Neuron (in vitro differentiated cells): ENCODE data around the gene ARL6.

Source experiments
- H2AFZ ChIP-seq: one replicate; pipeline ENCODE4 v1.6.1; 2013; ENCODE audit warnings: low read depth, mild to moderate bottlenecking, inconsistent platforms, low read length, moderate library complexity
- H3K27me3 ChIP-seq: one replicate; pipeline ENCODE4 v1.6.1; 2013; ENCODE audit warnings: low read length; ENCODE audit not compliant: insufficient read depth
- H3K36me3 ChIP-seq: one replicate; pipeline ENCODE4 v1.6.1; 2013; ENCODE audit warnings: low read length; ENCODE audit not compliant: insufficient read depth
- H3K4me1 ChIP-seq: one replicate; pipeline ENCODE4 v1.6.1; 2013; ENCODE audit warnings: low read length; ENCODE audit not compliant: insufficient read depth
- H3K4me3 ChIP-seq: 2 replicates; pipeline ENCODE4 v1.5.1; 2013; ENCODE audit warnings: mild to moderate bottlenecking, low read length, moderate library complexity
- H3K9me3 ChIP-seq: one replicate; pipeline ENCODE4 v1.6.1; 2013; ENCODE audit warnings: low read length

The ARL6 gene

GRCh38 chr3:97793420-97794019, 29.0 kb downstream of the ARL6 start:
- H3K4me3 ChIP-seq, result no peak overlapping the region
- H3K9me3 ChIP-seq, result no peaks in the 10 kb centered on the region
- no peaks in the 10 kb centered on the region for H3K4me1 ChIP-seq
- H3K36me3 ChIP-seq, result no peaks in the 10 kb centered on the region
- no peak overlapping the region for H2AFZ ChIP-seq
- no peaks in the 10 kb centered on the region for H3K27me3 ChIP-seq

GRCh38 chr3:97795951-97796350, 31.4 kb downstream of the ARL6 start:
- Histone ChIP-seq H3K9me3 (no peaks in the 10 kb centered on the region), H3K4me1 (no peaks in the 10 kb centered on the region), H2AFZ (no peak overlapping the region), H3K36me3 (no peaks in the 10 kb centered on the region), H3K27me3 (no peaks in the 10 kb centered on the region), H3K4me3 (no peak overlapping the region)

DNA sequence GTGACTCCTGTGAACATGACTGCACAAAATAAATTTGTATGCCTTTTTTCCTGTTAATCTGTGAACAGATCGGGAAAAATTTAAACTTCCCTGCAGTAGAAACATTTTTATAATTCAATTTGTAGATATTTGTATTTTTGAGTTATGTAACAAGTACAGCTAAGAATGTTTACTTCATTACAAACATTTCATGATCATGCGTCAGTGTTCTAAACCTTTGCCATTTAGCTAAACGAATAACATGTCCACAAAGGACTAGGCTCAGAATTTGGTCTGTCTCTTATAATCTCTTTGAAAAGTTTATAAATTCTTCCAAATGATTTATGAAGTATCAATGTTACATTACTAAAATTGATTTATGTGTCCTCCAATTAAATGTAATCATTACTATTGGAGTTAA, 39.9 kb downstream of the ARL6 start:
- Histone ChIP-seq H3K36me3 (no peaks in the 10 kb centered on the region), H3K9me3 (no peaks in the 10 kb centered on the region), H3K4me3 (no peak overlapping the region), H3K27me3 (no peaks in the 10 kb centered on the region), H2AFZ (no peak overlapping the region), H3K4me1 (no peaks in the 10 kb centered on the region)

- H3K4me1 ChIP-seq, result no peaks in the 10 kb centered on the region
- no peak overlapping the region for H2AFZ ChIP-seq
- H3K27me3 ChIP-seq, result no peaks in the 10 kb centered on the region
- no peaks in the 10 kb centered on the region for H3K36me3 ChIP-seq
- no peaks in the 10 kb centered on the region for H3K9me3 ChIP-seq
- no peak overlapping the region for H3K4me3 ChIP-seq
Measured at GRCh38 chr3:97810779-97811390, 46.3 kb downstream of the ARL6 start.

DNA sequence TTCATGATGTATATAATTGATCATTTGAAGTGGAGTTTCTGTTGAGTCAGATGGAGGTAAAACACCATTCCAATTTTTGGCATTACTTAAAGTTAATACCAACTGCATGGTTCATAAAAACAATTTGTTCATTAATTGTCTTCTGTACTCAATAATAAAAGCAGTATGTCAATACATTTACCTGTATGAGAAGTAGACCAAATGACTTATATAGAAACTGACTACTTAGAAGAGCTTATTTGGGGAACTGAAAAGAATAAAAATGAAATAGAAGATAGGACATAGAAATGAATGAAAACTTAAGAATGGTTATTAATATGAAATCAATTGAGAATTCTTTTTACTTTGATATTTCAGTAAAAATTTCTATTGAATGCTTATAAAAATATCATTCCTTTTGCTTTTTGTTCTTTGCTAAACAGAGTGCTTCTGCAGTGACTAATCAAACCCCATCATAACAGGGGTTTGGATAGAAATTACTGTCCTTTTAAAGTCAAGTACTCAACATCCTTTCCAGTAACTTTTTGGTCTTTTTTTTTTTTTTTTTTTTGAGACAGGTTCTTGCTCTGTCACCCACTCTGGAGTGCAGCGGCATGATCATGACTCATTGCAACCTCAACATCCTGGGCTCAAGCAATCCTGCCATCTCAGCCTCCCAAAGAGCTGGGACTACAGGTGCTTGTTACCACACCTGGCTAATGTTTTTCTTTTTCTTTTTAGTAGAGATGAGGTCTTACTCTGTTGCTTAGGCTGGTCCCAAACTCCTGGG, 50.8 kb downstream of the ARL6 start:
- Histone ChIP-seq H3K9me3 (no peaks in the 10 kb centered on the region), H3K36me3 (no peaks in the 10 kb centered on the region), H3K4me3 (no peak overlapping the region), H2AFZ (no peak overlapping the region), H3K4me1 (peaks cover 9% of the 10 kb centered on the region), H3K27me3 (no peaks in the 10 kb centered on the region)

GRCh38 chr3:97816811-97817210, 52.3 kb downstream of the ARL6 start:
- H2AFZ ChIP-seq, result no peak overlapping the region
- no peak overlapping the region for H3K4me3 ChIP-seq
- peaks cover 16% of the 10 kb centered on the region for H3K4me1 ChIP-seq
- no peaks in the 10 kb centered on the region for H3K27me3 ChIP-seq
- H3K9me3 ChIP-seq, result no peaks in the 10 kb centered on the region
- H3K36me3 ChIP-seq, result no peaks in the 10 kb centered on the region

DNA sequence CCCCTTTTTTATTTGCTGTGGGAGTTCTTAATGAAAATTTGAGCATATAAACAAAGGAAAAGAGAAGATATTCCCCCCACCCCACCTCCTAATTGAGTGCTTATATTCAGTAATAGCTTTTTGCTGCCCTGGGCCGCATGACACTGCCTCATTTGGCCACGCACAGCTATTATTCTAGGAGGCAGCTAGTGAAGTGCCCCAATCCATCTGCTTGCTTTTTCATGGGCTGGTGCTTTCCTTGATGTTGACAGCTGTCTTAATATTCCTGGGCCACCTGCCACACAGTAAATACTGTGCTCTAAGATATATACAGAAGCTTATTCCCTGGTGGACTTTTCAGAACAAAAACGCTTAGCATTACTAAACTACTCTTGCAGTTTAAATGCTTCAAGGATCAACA, 53.4 kb downstream of the ARL6 start:
- Histone ChIP-seq H3K27me3 (no peaks in the 10 kb centered on the region), H3K4me1 (peaks cover 16% of the 10 kb centered on the region), H3K4me3 (no peak overlapping the region), H3K36me3 (no peaks in the 10 kb centered on the region), H3K9me3 (no peaks in the 10 kb centered on the region), H2AFZ (no peak overlapping the region)

DNA sequence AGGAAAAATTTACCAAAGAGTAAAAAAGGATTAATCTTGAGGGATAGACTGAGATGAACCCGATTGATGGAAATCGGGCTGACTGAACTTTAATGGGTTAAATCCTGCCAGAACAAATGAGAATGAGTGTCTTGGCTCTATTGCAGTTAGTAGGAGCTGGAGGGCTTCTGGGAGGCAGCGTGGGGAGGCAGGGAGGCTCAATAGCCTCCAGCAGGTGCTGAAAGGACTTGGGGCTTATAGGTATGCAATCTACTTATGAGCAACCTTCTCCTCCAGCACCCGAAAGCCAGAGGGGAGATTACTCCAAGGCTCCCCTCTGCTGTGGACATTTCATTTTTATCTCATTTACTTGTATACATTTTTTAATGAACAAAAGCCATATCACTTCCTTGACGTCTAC, 56.2 kb downstream of the ARL6 start:
- Histone ChIP-seq H3K9me3 (no peaks in the 10 kb centered on the region), H3K27me3 (no peaks in the 10 kb centered on the region), H2AFZ (peak overlapping the region; percentile 100), H3K4me3 (peak overlapping the region; percentile 80), H3K36me3 (no peaks in the 10 kb centered on the region), H3K4me1 (peaks cover 24% of the 10 kb centered on the region)

- no peaks in the 10 kb centered on the region for H3K36me3 ChIP-seq
- H3K27me3 ChIP-seq, result no peaks in the 10 kb centered on the region
- peak overlapping the region; percentile 100 for H2AFZ ChIP-seq
- no peaks in the 10 kb centered on the region for H3K9me3 ChIP-seq
- peaks cover 24% of the 10 kb centered on the region for H3K4me1 ChIP-seq
- peak overlapping the region; percentile 80 for H3K4me3 ChIP-seq
Measured at GRCh38 chr3:97821287-97821773, 56.8 kb downstream of the ARL6 start.

DNA sequence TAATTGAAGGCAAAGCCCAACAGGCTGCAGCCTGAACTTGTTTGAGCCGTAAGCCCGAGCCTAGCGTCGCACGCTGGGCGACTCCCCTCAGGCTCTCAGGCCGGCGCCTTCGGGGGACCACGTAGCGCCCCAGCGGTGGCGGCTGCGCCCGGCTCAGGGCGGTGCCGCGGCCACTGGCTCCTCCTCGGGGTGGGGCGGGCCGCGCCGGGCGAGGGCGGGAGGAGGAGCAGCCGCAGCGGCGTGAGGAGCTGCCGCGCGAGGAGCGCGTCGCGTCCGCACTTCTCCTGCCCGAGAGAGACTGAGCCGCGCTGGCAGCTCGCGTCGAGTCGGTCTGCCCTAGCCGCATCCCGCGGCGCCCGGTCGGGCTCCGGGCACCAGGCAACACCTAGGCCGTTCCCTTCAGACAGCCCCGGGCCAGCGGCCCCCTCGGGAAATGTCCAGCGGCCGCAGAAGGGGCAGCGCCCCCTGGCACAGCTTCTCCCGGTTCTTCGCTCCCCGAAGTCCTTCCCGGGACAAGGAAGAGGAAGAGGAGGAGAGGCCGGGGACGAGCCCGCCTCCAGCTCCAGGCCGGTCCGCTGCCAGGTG, 57.3 kb downstream of the ARL6 start, which contains the start of gene CRYBG3:
Gene CRYBG3 (plus strand): TSS at position 238 of the 585 bp plus-strand sequence. CDS start 196 bp downstream, at position 434.
- H3K4me1 ChIP-seq, result peaks cover 21% of the 10 kb centered on the region
- H2AFZ ChIP-seq, result peak within 1 kb of the TSS; percentile 100
- H3K4me3 ChIP-seq, result peak within 1 kb of the TSS; percentile 80
- H3K27me3 ChIP-seq, result no peaks in the 10 kb centered on the region
- H3K9me3 ChIP-seq, result no peaks in the 10 kb centered on the region
- H3K36me3 ChIP-seq, result no peaks in the 10 kb centered on the region

DNA sequence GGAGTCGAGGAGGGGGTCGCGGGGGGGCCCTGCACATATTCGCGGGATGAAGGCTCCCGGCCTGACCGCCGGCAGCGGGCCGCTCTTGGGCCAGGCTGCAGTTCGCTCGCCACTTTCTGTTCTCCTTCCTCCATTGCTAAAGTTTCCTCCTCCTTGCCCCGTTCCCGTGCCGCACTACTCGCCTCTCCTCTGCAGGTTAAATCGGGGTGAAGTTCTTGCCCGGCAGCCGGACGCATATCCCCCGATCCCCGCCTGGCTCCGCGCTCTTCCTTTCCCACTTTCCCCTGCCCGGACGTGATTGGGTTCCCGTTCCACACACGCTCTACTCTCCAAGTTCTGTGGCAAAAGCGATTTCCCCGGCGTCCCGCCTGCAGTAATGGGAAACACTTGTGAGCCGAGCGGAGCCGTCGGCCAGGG, 57.8 kb downstream of the ARL6 start:
- H3K36me3 ChIP-seq, result no peaks in the 10 kb centered on the region
- H3K4me1 ChIP-seq, result peaks cover 19% of the 10 kb centered on the region
- H3K27me3 ChIP-seq, result no peaks in the 10 kb centered on the region
- H2AFZ ChIP-seq, result peak overlapping the region; percentile 100
- H3K9me3 ChIP-seq, result no peaks in the 10 kb centered on the region
- peak overlapping the region; percentile 80 for H3K4me3 ChIP-seq

- Histone ChIP-seq H3K4me1 (peaks cover 18% of the 10 kb centered on the region), H3K9me3 (no peaks in the 10 kb centered on the region), H3K27me3 (no peaks in the 10 kb centered on the region), H3K36me3 (no peaks in the 10 kb centered on the region), H3K4me3 (peak overlapping the region; percentile 80), H2AFZ (peak overlapping the region; percentile 100)
Measured at GRCh38 chr3:97823046-97824004, 58.8 kb downstream of the ARL6 start.
